GM19328 (cell line): ENCODE results near the gene SEMA4D.

Experiments
- ATAC-seq: cut with Tn5 transposase; IDR thresholded peaks from one replicate; pipeline ENCODE4 v1.9.1; 2021; ENCODE audit warnings: mild to moderate bottlenecking, moderate library complexity; ENCODE audit not compliant: unreplicated experiment

Gene SEMA4D

GRCh38 chr9:89467278-89467625 is 30.7 kb downstream of the SEMA4D start:
- ATAC-seq: no peak

- ATAC-seq: no peak
Measured at GRCh38 chr9:89466451-89467277, 31.2 kb downstream of the SEMA4D start.

- no peak for ATAC-seq
Measured at GRCh38 chr9:89465726-89466308, 32.1 kb downstream of the SEMA4D start.

GRCh38 chr9:89465001-89465451 is 32.9 kb downstream of the SEMA4D start:
- no peak for ATAC-seq

GRCh38 chr9:89464300-89464901 is 33.5 kb downstream of the SEMA4D start:
- no peak for ATAC-seq

- ATAC-seq: no peak
Measured at GRCh38 chr9:89462817-89463683, 34.9 kb downstream of the SEMA4D start.

GRCh38 chr9:89462199-89462598 is 35.7 kb downstream of the SEMA4D start:
- ATAC-seq: no peak

- no peak for ATAC-seq
Measured at GRCh38 chr9:89461265-89461664, 36.6 kb downstream of the SEMA4D start.

GRCh38 chr9:89460551-89460950 is 37.4 kb downstream of the SEMA4D start:
- no peak for ATAC-seq

- ATAC-seq: no peak
Measured at GRCh38 chr9:89458768-89459496, 39.0 kb downstream of the SEMA4D start.

GRCh38 chr9:89457376-89457855 is 40.5 kb downstream of the SEMA4D start:
- ATAC-seq: no peak

GRCh38 chr9:89455356-89455824 is 42.5 kb downstream of the SEMA4D start:
- ATAC-seq: no peak

- ATAC-seq: no peak
Measured at GRCh38 chr9:89454498-89455355, 43.2 kb downstream of the SEMA4D start.

GRCh38 chr9:89453452-89453851 is 44.5 kb downstream of the SEMA4D start:
- ATAC-seq: no peak

GRCh38 chr9:89452561-89452960 is 45.4 kb downstream of the SEMA4D start:
- ATAC-seq: no peak

GRCh38 chr9:89450213-89450612 is 47.7 kb downstream of the SEMA4D start:
- ATAC-seq: no peak

GRCh38 chr9:89449261-89449671 is 48.6 kb downstream of the SEMA4D start:
- no peak for ATAC-seq

- ATAC-seq: no peak
Measured at GRCh38 chr9:89448821-89449220, 49.1 kb downstream of the SEMA4D start.

- ATAC-seq: no peak
Measured at GRCh38 chr9:89448381-89448780, 49.5 kb downstream of the SEMA4D start.
